GM18858 (cell line): Measurements from ENCODE around the gene PFKP.
"Not testable (repeated sequence)": the region's sequence is repeated elsewhere in the genome, so short reads cannot be mapped to it uniquely, and the experiment has no call there.

Source experiments
- ATAC-seq: cut with Tn5 transposase; IDR thresholded peaks from one replicate; pipeline ENCODE4 v1.9.1; 2021; ENCODE audit not compliant: unreplicated experiment

Gene PFKP

DNA sequence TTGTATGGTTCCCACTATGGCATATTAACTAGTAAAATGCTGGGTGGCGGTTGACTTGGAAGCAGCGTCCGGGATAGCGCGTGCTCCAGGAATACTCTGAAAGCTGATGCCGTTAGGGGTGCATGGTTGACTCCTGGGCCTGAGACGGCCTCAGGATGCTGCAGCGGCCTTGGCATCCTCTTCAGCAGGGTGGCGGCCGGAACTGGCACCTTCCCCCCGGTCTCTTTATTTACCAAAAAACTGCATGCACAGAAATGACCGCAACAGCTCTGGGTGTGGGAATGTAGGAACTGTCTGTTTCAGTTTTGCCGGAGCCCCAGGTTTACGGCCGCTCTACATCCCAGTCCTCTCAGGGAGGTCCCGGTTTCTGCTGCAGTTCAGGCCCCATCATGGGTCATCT lies 28.8 kb downstream of the PFKP start:
- ATAC-seq = no peak

DNA sequence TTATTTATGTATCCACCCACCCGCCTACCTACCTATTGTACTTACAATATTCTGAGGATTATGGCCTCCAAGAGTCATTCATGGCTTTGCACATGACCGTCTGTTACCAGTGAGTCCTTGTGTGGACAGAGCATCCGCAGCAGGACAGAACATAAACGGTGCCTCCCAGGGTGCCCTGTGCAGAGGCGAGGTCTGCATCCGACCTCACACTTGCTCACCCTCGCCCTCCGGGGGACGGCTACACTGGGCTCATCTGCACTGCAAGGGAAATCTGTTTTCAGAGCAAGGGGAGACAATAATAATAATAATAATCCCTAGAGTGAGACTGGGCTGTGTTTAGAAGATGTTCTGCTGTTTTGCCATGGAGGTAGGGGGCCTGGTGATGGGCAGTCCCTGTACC lies 29.8 kb downstream of the PFKP start:
- no peak for ATAC-seq

DNA sequence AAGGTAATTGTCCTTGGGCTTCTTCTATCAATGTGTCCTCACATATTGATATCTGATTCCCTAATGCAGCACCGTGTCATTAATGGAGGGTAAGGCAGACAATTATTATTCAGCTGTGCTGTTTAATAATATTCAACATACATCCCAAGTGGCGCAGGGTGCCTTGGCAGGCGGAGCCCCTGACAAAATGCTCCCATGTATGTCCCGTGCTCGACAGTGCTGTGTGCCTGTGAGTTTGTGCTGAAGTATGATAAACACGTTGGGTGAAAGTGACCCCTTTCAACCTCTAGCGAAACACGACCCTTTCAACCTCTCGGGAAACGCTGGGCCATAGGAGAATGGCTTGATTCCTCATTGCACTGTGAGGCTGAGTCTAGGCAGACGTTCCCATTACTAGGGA lies 31.3 kb downstream of the PFKP start:
- ATAC-seq = no peak

DNA sequence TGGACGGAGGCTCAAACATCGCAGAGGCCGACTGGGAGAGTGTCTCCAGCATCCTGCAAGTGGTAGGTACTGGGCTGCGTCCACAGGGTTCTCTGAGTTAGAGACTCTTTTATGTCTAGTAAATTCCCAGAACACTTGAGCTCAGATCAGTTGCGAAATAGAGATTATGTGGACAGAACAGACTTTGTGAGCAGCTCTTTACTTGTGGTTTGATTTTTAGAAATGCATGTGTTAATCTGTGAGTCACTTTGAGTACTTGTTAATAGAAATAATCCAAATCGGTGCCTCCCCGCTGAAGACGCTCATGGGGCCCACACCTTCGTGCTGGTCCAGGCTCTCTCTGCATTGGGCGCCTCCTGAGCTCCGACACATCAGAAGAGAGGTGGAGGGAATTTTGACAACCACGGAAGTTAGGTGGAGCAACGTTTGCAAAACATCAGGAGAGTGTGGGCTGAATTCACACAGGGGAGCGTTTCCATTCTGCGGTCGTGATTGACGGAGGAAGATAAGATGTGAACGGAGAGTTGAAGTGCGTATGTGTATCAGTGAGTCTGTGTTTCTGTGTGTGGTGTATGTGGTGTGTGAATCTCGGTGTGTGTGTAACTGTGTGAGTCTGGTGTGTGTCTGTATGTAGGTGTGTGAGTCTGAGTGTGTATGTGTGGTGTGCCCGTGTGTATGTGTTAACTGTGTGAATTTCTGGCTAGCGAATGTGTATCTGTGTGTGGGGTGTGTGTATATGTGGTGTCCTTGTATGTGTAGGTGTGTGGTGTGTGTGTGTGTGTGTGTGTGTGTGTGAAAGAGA lies 32.1 kb downstream of the PFKP start:
- ATAC-seq = no peak

DNA sequence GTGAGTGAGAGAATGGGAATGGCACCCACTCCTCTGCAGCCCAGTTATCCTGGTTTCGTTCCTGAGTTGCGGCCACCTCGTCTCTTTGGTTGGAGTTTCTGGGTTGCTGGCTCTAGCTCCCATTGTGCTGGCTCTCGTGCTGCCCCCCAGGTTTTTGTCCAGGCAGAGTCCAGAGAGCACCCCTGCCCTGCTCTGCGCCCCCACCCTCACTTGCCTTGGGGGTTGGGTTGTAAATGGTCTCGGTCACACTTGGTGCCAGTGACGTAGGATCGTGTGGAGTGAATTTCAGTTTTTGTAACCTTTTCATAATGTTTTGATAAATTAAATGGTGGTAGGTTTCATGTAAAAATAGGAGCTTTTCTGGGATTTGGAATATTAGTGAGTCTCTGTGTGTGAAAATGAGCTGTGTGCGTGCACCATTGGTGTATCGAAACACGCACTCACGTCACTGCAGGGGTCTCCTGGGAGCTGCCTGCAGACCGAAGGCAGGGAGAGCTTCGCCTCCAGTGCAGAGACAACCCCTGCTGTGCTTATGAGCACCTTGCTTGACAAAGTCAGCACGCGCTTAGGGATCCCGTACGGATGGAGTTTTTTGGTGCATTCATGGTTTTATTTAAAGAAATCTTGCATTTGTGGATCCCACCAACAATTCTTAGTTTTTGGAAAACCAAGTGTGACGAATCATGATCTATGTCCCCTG lies 32.9 kb downstream of the PFKP start:
- ATAC-seq = no peak

DNA sequence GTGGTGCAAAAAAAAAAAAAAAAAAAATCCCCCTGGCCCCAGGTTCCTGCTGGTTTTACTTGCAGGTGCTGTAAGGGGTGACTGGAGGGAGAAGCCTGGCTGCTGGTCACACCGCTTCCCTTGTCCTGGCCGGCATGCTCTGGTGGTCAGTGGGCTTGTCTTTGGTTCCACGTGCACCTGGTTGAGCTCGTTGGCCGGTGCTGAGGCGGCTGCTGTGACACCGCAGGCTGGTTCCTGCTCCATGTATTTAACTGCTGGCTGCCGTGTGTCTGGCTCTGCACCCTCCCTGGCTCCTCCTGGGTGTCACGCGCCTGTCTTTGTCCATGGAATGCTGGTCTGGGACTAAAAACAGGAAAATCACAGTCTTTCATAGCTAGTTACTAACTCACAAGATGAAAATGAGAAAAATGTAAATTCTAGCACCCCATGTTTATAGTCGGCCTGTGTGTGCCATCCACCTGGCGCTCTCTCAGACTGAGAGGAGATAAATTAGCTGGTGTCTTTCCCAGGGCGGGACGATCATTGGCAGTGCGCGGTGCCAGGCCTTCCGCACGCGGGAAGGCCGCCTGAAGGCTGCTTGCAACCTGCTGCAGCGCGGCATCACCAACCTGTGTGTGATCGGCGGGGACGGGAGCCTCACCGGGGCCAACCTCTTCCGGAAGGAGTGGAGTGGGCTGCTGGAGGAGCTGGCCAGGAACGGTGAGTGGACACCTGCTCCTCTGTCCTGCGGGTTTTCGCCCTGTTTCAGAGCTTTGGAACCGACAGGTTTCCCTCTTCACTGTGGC lies 33.7 kb downstream of the PFKP start:
- no peak for ATAC-seq

DNA sequence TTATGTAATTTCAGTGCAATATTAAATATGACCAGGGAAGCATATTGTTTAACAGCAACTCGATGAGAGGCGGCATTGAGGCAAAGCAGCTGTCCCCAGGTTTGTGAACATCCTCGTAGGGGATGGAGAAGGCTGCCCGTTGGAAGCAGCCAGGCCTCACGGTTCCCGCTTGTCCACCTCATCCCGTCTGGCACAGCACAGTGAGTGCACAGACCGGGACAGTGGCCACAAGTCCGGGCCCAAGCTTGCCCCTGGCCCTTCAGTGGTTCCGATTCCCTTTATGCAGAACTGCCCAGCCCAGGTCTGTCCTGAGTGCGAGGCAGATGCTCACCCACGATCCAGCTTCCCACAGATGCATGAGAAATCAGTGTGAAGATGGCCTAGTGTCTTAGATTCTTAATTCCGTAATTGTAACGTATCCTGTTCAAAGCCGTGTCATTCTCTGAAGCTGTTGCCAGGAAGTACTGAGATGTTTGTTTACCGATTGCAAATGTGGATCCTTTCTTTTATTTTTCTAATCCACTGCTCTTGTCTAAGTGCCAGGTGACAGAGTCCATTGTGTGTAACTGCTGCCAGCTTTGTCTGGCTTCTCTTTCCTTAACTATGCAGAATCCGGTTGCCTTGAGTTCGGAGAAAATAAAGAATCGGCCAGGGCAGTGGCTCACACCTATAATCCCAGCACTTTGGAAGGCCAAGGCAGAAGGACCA lies 35.5 kb downstream of the PFKP start:
- ATAC-seq = no peak

DNA sequence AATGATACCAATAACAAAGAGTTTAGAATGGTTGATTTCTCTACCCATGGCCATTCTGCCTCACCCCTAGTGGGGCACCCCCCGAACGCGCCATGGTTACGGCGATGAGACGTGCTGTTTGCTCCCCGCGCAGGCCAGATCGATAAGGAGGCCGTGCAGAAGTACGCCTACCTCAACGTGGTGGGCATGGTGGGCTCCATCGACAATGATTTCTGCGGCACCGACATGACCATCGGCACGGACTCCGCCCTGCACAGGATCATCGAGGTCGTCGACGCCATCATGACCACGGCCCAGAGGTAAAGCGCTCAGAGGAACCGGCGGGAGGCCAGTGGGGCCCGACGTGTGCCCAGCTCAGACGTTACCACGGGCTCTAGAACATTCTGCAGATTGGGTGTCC lies 36.3 kb downstream of the PFKP start:
- no peak for ATAC-seq

DNA sequence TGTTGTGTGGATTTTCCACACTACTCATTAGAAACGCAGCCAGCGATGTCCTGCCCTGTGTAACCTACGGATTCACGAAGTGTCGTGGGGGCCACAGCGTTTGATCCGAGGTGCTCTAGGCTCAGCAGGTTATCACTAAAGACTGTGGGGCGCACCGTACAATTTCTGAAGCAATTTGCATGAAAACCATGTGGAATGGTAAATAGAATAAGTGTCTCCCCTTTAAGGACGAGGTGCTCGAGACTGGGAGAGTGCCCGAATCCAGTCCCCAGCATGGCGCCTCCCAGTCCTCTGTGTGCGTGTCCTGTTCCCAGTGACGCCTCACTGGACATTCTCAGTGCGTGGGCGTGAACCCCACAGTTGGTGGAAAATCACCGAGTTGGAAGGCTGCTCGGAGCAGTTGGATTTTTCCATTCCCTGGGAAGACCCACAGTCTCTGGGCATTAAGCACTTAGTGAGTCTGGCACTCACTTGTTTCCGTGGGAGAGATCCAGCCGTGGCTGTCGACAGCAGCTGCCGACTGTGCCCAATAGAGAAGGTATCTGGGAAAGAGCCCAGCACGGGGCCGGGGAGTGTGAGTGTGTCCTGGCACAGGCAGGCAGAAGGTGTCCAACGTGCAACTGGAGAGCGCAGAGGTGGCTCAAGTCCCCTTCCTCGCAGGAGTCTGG lies 37.0 kb downstream of the PFKP start:
- no peak for ATAC-seq

DNA sequence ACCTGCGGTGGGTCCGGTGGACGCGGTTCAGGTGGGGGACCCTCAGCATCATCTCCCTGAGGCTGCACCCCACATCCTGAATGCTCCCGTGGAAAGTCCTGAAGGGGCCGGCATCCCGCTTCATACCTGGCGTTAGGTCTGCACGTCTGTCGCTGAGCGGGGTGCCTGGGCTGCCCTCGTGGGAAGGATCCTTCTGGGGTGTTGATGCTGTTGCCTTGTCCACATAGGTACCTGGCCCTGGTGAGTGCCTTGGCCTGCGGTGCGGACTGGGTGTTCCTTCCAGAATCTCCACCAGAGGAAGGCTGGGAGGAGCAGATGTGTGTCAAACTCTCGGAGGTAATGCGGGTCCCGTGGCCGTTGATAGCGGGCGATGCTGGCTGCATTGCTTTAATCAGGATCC lies 37.8 kb downstream of the PFKP start:
- ATAC-seq = no peak

DNA sequence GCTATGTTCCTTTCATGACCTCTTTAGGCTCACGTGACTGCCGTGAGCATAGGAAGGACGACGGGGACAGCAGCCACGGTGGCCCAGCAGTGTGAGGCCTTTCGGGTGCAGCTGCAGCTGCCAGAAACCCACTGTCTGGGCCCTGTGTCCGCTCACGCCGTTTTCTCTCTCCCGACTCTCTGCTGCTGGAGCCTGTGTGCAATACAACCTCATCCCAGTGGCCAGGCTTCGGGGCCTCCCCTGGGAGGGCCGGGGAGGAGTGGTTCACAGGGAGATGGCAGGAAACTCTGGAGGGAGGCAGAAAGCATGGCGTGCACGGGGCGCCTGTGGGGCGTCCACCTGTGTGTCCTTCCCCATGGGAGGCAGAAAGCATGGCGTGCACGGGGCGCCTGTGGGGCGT lies 38.6 kb downstream of the PFKP start:
- ATAC-seq = no peak

DNA sequence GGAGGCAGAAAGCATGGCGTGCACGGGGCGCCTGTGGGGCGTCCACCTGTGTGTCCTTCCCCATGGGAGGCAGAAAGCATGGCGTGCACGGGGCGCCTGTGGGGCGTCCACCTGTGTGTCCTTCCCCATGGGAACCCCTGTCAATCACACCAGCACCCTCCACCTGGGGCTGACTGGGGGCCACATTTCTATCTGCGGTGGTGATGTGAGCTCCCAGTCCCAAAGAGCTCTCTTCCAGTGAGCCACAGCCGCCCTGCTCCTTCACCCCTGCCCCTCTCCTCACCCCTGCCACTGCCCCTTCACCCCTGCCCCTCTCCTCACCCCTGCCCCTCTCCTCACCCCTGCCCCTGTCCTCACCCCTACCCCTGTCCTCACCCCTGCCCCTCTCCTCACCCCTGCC lies 39.0 kb downstream of the PFKP start:
- ATAC-seq = not testable (repeated sequence)

DNA sequence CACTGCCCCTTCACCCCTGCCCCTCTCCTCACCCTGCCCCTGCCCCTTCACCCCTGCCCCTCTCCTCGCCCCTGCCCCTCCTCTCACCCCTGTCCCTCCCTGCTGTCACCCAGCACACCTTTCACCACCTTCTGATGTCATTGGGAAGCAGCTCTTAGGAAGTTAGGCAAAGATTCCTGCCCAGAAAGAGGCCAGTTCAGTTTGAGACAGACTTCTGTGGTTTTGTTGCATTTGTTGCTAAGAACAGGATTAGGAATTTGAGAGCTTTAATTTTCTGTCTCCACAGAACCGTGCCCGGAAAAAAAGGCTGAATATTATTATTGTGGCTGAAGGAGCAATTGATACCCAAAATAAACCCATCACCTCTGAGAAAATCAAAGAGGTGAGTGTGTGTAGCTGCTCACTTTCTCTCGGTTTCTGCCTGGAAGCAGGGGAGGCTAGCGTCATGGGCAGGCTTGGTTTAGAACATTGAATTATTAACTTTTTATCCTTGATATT lies 39.6 kb downstream of the PFKP start:
- no peak for ATAC-seq

DNA sequence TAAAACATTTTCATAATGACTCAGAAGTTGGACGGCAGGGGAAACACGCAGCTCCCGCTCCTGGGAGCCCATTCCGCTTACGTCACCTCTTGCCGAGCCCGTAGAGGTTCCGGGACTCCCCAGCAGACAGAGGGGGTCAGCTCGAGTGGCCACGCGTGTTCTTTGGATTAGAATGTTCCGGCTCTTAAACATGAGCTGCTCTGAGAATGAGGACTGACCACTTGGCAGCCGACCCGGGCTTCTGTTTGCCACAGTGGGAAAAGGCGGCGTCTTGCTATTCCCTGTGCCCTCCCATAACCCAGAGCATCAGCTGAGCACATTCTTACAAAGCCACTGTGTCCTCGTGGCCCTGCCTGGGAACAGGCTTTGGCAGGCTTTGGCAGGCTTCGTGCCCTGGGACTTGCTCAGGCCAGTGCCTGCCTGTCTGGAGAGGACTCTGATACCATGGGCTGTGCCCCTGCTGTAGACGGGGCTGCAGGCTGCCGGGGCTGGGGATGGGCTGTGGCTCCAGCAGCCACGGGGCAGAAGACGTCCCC lies 40.1 kb downstream of the PFKP start:
- ATAC-seq = no peak

DNA sequence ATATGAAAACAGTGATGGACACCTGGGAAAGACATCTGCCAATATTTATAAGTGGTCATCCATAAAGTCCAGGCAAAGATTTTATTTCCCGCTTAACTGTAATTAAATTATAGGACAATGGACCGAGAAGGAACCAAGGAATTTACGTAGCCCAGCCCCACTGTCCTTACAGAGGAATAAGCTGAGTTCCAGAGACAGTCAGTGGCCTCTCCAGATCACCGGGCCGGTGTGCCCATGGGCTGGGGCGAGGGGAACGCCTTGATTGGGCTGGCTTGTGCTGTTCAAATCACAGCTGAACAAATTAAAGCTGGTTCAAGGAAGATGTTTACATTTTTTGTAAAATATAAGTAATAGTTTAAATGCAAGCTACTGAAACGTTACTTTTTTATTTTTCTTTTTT lies 40.7 kb downstream of the PFKP start:
- no peak for ATAC-seq

DNA sequence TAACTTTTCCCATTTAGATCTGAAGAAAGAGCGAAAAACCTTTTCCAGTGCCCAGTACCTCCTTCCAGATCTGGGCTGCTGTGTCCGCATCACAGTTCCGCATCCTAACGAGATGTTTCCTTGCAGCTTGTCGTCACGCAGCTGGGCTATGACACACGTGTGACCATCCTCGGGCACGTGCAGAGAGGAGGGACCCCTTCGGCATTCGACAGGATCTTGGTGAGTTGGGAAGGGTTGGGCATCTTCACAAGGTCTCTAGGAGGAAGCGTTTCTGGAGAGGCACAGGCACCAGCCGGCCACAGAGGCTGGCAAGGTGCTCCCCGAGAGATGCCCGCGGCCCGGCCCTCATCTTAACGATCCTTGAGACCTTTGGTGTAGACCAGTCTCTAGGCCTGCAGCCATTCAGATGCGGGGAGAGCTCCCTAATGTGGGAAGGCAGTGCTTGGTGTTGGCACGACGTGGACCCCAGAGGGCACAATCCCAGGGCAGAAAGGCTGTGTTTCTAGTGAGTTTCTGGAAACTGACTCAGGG lies 41.3 kb downstream of the PFKP start:
- ATAC-seq = no peak

DNA sequence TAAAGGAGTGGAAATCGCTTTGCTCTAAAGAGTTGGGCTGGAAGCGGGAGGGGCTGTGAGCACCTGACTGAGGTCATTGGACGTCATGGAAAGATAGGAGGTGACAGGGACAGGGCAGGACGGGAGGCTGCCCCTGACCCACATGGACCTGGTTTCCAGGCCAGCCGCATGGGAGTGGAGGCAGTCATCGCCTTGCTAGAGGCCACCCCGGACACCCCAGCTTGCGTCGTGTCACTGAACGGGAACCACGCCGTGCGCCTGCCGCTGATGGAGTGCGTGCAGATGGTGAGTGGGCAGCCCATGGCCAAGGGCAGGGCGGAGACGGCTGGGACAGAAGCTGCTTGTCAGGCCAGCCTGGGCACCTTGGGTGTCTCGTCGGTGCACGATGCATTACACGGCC lies 41.8 kb downstream of the PFKP start:
- no peak for ATAC-seq

DNA sequence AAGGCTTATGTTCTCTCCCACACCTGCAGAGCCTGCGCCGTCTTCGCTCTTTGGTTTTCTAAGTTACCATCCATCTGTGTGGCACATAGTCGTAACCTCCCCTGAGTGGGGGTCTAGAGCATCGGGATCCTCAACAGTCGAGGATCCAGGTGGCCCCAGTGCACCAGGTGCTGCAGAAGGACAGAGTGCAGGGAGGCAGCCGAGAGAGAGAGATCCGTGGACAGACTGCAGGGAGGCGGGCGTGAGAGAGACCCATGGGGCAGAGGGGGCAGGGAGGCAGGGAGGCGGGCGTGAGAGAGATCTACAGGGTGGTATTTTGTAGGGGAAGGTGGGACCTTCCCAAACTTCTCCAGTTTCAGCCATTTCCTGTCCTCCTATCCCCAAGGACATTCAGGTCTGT lies 42.3 kb downstream of the PFKP start:
- ATAC-seq = no peak

DNA sequence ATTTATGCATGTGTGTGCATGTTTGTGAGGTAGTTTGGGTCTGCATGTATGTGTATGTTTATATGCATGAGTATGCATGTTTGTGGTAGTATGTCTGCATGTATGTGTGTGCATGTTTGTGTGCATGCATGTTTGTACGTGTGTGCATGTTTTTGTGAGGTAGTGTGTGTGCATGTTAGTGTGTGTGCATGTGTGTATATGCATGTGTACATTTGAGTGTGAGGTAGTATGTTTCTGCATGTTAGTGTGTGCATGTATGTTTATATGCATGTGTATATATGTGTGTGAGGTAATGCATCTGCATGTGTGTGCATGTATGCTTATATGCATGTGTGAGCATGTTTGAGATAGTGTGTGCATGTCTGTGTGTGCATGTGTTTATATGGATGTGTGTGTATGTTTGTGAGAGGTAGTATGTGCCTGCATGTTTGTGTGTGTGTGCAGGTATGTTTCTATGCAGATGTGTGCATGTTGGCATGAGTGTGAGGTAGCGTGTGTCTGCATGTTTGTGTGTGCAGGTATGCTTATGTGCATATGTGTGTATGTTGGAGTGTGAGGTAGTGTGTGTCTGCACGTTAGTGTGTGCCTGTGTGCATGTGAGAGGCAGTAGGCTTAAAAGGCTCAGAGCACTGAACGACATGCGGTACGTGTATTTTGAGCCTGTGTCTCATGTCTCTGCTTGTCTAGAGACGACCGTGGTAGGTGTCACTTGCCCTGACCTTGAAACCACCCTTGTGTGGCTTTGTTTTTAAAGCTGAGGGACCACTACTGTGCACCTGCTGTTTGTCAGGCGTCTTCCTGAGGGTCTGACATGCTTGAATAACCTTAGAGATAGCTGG lies 43.7 kb downstream of the PFKP start:
- ATAC-seq = no peak
